IPS-11a (cell line): ENCODE results near the gene EPB41L2.
"Not testable (repeated sequence)": the region's sequence is repeated elsewhere in the genome, so short reads cannot be mapped to it uniquely, and the experiment has no call there.

Source experiments
- H3K4me3 ChIP-seq: one replicate; pipeline ENCODE4 v1.5.1; 2013; ENCODE audit warnings: low read depth, low read length, control low read depth

EPB41L2 gene

GRCh38 chr6:131063028-131063763 is at the start of gene EPB41L2:
Gene EPB41L2 (minus strand): TSS chr6:131063245. CDS start chr6:130956485, 106,760 bp downstream.
- H3K4me3 ChIP-seq: peak within 1 kb of the TSS; percentile 74

GRCh38 chr6:131112249-131112648 is 49.2 kb upstream of the EPB41L2 start:
- no peak overlapping the region for H3K4me3 ChIP-seq

- no peak overlapping the region for H3K4me3 ChIP-seq
Measured at GRCh38 chr6:131107151-131107550, 44.1 kb upstream of the EPB41L2 start.

- no peak overlapping the region for H3K4me3 ChIP-seq
Measured at GRCh38 chr6:131103901-131104300, 40.9 kb upstream of the EPB41L2 start.

GRCh38 chr6:131103296-131103695 is 40.3 kb upstream of the EPB41L2 start:
- H3K4me3 ChIP-seq: no peak overlapping the region

GRCh38 chr6:131101911-131102680 is 39.1 kb upstream of the EPB41L2 start:
- no peak overlapping the region for H3K4me3 ChIP-seq

GRCh38 chr6:131096786-131097185 is 33.7 kb upstream of the EPB41L2 start:
- no peak overlapping the region for H3K4me3 ChIP-seq

GRCh38 chr6:131093334-131093733 is 30.3 kb upstream of the EPB41L2 start:
- H3K4me3 ChIP-seq: no peak overlapping the region

GRCh38 chr6:131091944-131092343 is 28.9 kb upstream of the EPB41L2 start:
- not testable (repeated sequence) for H3K4me3 ChIP-seq

GRCh38 chr6:131090339-131090738 is 27.3 kb upstream of the EPB41L2 start:
- H3K4me3 ChIP-seq: not testable (repeated sequence)

GRCh38 chr6:131084982-131085381 is 21.9 kb upstream of the EPB41L2 start:
- H3K4me3 ChIP-seq: no peak overlapping the region

GRCh38 chr6:131083687-131084086 is 20.6 kb upstream of the EPB41L2 start:
- H3K4me3 ChIP-seq: no peak overlapping the region

GRCh38 chr6:131082335-131082734 is 19.3 kb upstream of the EPB41L2 start:
- H3K4me3 ChIP-seq: no peak overlapping the region

GRCh38 chr6:131080084-131080483 is 17.0 kb upstream of the EPB41L2 start:
- no peak overlapping the region for H3K4me3 ChIP-seq

GRCh38 chr6:131073577-131073976 is 10.5 kb upstream of the EPB41L2 start:
- no peak overlapping the region for H3K4me3 ChIP-seq

GRCh38 chr6:131070061-131070460 is 7.0 kb upstream of the EPB41L2 start:
- H3K4me3 ChIP-seq: no peak overlapping the region

- H3K4me3 ChIP-seq: no peak overlapping the region
Measured at GRCh38 chr6:131068165-131068564, 5.1 kb upstream of the EPB41L2 start.

GRCh38 chr6:131067521-131067920 is 4.5 kb upstream of the EPB41L2 start:
- H3K4me3 ChIP-seq: no peak overlapping the region

- H3K4me3 ChIP-seq: no peak overlapping the region
Measured at GRCh38 chr6:131065824-131066171, 2.8 kb upstream of the EPB41L2 start.

GRCh38 chr6:131065112-131065823 is 2.2 kb upstream of the EPB41L2 start:
- no peak overlapping the region for H3K4me3 ChIP-seq

- peak overlapping the region; percentile 47 for H3K4me3 ChIP-seq
Measured at GRCh38 chr6:131063764-131064272, 773 bp upstream of the EPB41L2 start.
